GM19239 (cell line): ENCODE measurements around the gene CA9.

ENCODE experiments used
- DNase-seq: peaks from one replicate; pipeline ENCODE4 v3.0.0; 2011; ENCODE audit warnings: low spot score; ENCODE audit not compliant: insufficient read length
- FAIRE-seq: peaks from 2 replicates; lab custom pipeline; 2011; peaks lifted over from hg19 to GRCh38; lab: Jason Lieb, UNC

Gene CA9

GRCh38 chr9:35711501-35712428 is 38.0 kb downstream of the CA9 start:
- no peak for FAIRE-seq
- DNase-seq, result no peak

- DNase-seq (no peak), FAIRE-seq (no peak)
Measured at GRCh38 chr9:35712762-35713400, 39.2 kb downstream of the CA9 start.

- DNase-seq (no peak), FAIRE-seq (no peak)
Measured at GRCh38 chr9:35713578-35713977, 39.9 kb downstream of the CA9 start.

GRCh38 chr9:35714123-35714522 is 40.4 kb downstream of the CA9 start:
- DNase-seq (no peak), FAIRE-seq (no peak)

GRCh38 chr9:35714579-35715252 is 41.0 kb downstream of the CA9 start:
- DNase-seq (no peak), FAIRE-seq (no peak)

GRCh38 chr9:35716230-35716629 is 42.5 kb downstream of the CA9 start:
- DNase-seq (no peak), FAIRE-seq (no peak)

GRCh38 chr9:35717132-35717870 is 43.6 kb downstream of the CA9 start:
- DNase-seq (no peak), FAIRE-seq (no peak)

- no peak for FAIRE-seq
Measured at GRCh38 chr9:35718721-35719511, 45.2 kb downstream of the CA9 start.

GRCh38 chr9:35719546-35719945 is 45.8 kb downstream of the CA9 start:
- no peak for FAIRE-seq

More at GRCh38 chr9:35718721-35719511, 45.2 kb downstream of the CA9 start:
- DNase-seq, result no peak

GRCh38 chr9:35723426-35723825 is 49.7 kb downstream of the CA9 start:
- FAIRE-seq (no peak), DNase-seq (no peak)

More at GRCh38 chr9:35719546-35719945, 45.8 kb downstream of the CA9 start:
- no peak for DNase-seq

- no peak for DNase-seq
- no peak for FAIRE-seq
Measured at GRCh38 chr9:35723908-35724307, 50.2 kb downstream of the CA9 start.

GRCh38 chr9:35725362-35725761 is 51.6 kb downstream of the CA9 start:
- no peak for DNase-seq
- no peak for FAIRE-seq

- FAIRE-seq (peak; percentile 55), DNase-seq (no peak)
Measured at GRCh38 chr9:35726931-35727330, 53.2 kb downstream of the CA9 start.

GRCh38 chr9:35727676-35728040 is 53.9 kb downstream of the CA9 start:
- DNase-seq, result no peak
- FAIRE-seq, result no peak

GRCh38 chr9:35728041-35728971 is 54.6 kb downstream of the CA9 start:
- DNase-seq (no peak), FAIRE-seq (peak; percentile 74)

GRCh38 chr9:35729101-35729500 is 55.4 kb downstream of the CA9 start:
- FAIRE-seq (no peak), DNase-seq (no peak)

GRCh38 chr9:35729700-35730485 is 56.2 kb downstream of the CA9 start:
- FAIRE-seq (peak; percentile 61), DNase-seq (no peak)

- DNase-seq (no peak), FAIRE-seq (no peak)
Measured at GRCh38 chr9:35730486-35730854, 56.7 kb downstream of the CA9 start.
